AG09309 (cell line): ENCODE data around the gene RHOG.
"Not testable (repeated sequence)": the region's sequence is repeated elsewhere in the genome, so short reads cannot be mapped to it uniquely, and the experiment has no call there.

Experiments
- DNase-seq: peaks from one replicate; pipeline ENCODE4 v3.0.0-alpha.2; 2010; ENCODE audit warnings: low read depth
- H3K4me3 ChIP-seq: 2 replicates; pipeline ENCODE4 v1.5.1; 2011; ENCODE audit warnings: mild to moderate bottlenecking, low read depth, low read length, moderate library complexity; ENCODE audit not compliant: control insufficient read depth
- CTCF ChIP-seq: IDR thresholded peaks from 2 replicates; pipeline ENCODE4 v1.5.1; 2011; ENCODE audit warnings: mild to moderate bottlenecking, low read depth, low read length, inconsistent platforms; ENCODE audit not compliant: insufficient read depth, control insufficient read depth; ENCODE audit errors: missing control alignments

RHOG gene

GRCh38 chr11:3867209-3868091, 26.7 kb upstream of the RHOG start:
- no peak for TF ChIP-seq CTCF
- DNase-seq: no peak
- no peak overlapping the region for H3K4me3 ChIP-seq

GRCh38 chr11:3866836-3867208, 26.1 kb upstream of the RHOG start:
- no peak overlapping the region for H3K4me3 ChIP-seq
- DNase-seq: no peak
- no peak for TF ChIP-seq CTCF

GRCh38 chr11:3866206-3866605, 25.4 kb upstream of the RHOG start:
- TF ChIP-seq CTCF: no peak
- no peak for DNase-seq
- no peak overlapping the region for H3K4me3 ChIP-seq

- DNase-seq: peak; percentile 29
- H3K4me3 ChIP-seq: no peak overlapping the region
- TF ChIP-seq CTCF: no peak
Measured at GRCh38 chr11:3865388-3866193, 24.8 kb upstream of the RHOG start.

- H3K4me3 ChIP-seq: no peak overlapping the region
- no peak for TF ChIP-seq CTCF
- DNase-seq: no peak
Measured at GRCh38 chr11:3861683-3862082, 20.9 kb upstream of the RHOG start.

- DNase-seq, H3K4me3 ChIP-seq: not testable (repeated sequence)
Measured at GRCh38 chr11:3860898-3861393, 20.2 kb upstream of the RHOG start.

- no peak overlapping the region for H3K4me3 ChIP-seq
- TF ChIP-seq CTCF: no peak
- DNase-seq: no peak
Measured at GRCh38 chr11:3860375-3860774, 19.6 kb upstream of the RHOG start.
